ENCODE measurements around the gene PIEZO2.

DNA sequence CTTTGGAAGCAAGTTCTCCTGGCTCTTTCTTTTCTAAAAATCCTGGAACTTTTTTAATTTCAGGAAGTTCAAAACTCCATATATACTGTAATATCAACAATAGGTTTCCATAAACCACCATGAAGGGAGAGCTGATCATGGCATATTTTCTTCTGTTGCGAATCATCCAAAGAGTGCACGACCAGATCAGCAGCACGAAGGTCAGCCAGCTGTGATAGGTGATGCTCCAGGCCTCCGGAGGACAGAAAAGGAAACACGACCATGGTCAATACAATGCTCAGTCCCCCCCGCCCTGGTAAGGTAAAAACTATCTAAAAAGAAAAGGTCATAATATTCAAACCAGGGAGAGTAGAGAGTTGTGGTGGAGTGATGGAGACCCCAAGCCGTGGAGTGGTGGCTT, 354.6 kb downstream of the PIEZO2 start:
- TF ChIP-seq, protein P1, sequence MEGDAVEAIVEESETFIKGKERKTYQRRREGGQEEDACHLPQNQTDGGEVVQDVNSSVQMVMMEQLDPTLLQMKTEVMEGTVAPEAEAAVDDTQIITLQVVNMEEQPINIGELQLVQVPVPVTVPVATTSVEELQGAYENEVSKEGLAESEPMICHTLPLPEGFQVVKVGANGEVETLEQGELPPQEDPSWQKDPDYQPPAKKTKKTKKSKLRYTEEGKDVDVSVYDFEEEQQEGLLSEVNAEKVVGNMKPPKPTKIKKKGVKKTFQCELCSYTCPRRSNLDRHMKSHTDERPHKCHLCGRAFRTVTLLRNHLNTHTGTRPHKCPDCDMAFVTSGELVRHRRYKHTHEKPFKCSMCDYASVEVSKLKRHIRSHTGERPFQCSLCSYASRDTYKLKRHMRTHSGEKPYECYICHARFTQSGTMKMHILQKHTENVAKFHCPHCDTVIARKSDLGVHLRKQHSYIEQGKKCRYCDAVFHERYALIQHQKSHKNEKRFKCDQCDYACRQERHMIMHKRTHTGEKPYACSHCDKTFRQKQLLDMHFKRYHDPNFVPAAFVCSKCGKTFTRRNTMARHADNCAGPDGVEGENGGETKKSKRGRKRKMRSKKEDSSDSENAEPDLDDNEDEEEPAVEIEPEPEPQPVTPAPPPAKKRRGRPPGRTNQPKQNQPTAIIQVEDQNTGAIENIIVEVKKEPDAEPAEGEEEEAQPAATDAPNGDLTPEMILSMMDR (IDR thresholded peaks at IDR 0.05) = no peak
- TF ChIP-seq POLR2A (IDR thresholded peaks at IDR 0.05) = no peak
- no peak for TF ChIP-seq EP300 (IDR thresholded peaks at IDR 0.05)
- TF ChIP-seq POLR2AphosphoS5 (IDR thresholded peaks at IDR 0.05) = no peak

Measured in upper lobe of left lung (tissue), 4 donors.